ENCODE results near the gene RBM28. TPM values are rescaled to one million over a fixed set of nuclear protein-coding genes. Genes with fewer than 3 reads are reported as not detected.

The RBM28 gene
- total and polyA plus RNA-seq, 10 donors = 11.0 to 45.8 (median 29.5) TPM

- Histone ChIP-seq H3K9me3 (no peaks in the 10 kb centered on the region), H3K4me3 (no peak overlapping the region), H3K27me3 (replicated peaks in 1 of 7) (no peaks in the 10 kb centered on the region), H3K4me1 (no peaks in the 10 kb centered on the region), H3K27ac (no peak overlapping the region), H3K36me3 (no peaks in the 10 kb centered on the region)
- intact Hi-C loops (cut with DNase I; ENCODE audit: low total_unique reads) = no loop called here
- WGBS, 5 donors = 72 to 88% (median 83%) methylated on average over 2 of the region's 2 CpGs
- TF ChIP-seq, protein P1, sequence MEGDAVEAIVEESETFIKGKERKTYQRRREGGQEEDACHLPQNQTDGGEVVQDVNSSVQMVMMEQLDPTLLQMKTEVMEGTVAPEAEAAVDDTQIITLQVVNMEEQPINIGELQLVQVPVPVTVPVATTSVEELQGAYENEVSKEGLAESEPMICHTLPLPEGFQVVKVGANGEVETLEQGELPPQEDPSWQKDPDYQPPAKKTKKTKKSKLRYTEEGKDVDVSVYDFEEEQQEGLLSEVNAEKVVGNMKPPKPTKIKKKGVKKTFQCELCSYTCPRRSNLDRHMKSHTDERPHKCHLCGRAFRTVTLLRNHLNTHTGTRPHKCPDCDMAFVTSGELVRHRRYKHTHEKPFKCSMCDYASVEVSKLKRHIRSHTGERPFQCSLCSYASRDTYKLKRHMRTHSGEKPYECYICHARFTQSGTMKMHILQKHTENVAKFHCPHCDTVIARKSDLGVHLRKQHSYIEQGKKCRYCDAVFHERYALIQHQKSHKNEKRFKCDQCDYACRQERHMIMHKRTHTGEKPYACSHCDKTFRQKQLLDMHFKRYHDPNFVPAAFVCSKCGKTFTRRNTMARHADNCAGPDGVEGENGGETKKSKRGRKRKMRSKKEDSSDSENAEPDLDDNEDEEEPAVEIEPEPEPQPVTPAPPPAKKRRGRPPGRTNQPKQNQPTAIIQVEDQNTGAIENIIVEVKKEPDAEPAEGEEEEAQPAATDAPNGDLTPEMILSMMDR (IDR thresholded peaks at IDR 0.05 in 8 of 11, conservative IDR thresholded peaks at IDR 0.05 in 3 of 11) = no peak
- TF ChIP-seq POLR2A (IDR thresholded peaks at IDR 0.05) = no peak
- no peak for TF ChIP-seq POLR2AphosphoS5 (IDR thresholded peaks at IDR 0.05)
- DNase-seq = no peak
Measured at GRCh38 chr7:128373606-128374005, 29.9 kb upstream of the RBM28 start.

GRCh38 chr7:128370491-128370890, 26.8 kb upstream of the RBM28 start:
- DNase-seq = no peak
- no peaks in the 10 kb centered on the region for H3K9me3 ChIP-seq
- TF ChIP-seq POLR2AphosphoS5 (IDR thresholded peaks at IDR 0.05) = no peak
- H3K27me3 ChIP-seq (replicated peaks in 1 of 7) = peaks cover 0 to 12% (median 0%) of the 10 kb centered on the region in 7 donors
- H3K27ac ChIP-seq = no peak overlapping the region
- 90 to 97% (median 93%) methylated on average over 4 of the region's 4 CpGs for WGBS, 5 donors
- H3K4me1 ChIP-seq = peaks cover 0 to 9% (median 0%) of the 10 kb centered on the region in 6 donors
- no peak overlapping the region for H3K4me3 ChIP-seq
- no peaks in the 10 kb centered on the region for H3K36me3 ChIP-seq
- intact Hi-C loops (cut with DNase I; ENCODE audit: low total_unique reads) = no loop called here

DNA sequence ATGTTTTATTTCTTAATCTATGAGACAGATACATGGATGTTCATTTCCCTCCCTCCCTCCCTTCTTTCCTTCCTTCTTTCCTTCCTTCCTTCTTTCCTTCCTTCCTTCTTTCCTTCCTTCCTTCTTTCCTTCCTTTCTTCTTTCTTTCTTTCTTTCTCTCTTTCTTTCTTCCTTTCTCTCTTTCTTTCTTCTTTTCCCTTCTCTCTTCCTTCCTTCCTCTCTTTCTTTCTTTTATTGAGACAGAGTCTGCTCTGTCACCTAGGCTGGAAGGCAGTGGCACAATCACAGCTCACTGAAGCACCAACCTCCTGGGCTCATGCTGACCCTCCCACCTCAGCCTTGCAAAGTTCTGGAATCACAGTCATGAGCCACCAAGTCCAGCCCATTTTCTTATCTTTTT, 23.3 kb upstream of the RBM28 start:
- H3K4me3 ChIP-seq = no peak overlapping the region
- intact Hi-C loops (cut with DNase I; ENCODE audit: low total_unique reads) = no loop called here

DNA sequence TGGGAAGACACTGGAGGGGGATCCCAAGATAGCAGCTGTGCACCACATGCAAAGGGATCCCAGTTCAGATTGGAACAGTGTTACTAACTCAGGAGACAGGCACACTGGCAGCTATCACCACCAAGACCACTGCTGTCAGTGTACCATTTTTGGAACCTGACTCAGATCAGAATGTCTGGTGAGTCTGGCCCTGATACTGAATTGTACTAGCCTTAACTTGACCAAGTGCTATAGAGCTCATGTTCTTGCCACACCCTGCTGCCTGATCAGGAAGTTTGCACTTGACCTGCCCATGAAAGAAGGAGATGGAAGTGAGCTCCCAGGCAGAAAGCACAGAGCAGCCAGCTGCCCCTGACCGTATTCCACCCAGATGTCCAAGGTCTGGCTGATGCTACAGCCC, 22.6 kb upstream of the RBM28 start:
- no peaks in the 10 kb centered on the region for H3K36me3 ChIP-seq
- no peaks in the 10 kb centered on the region for H3K9me3 ChIP-seq
- DNase-seq = no peak
- peaks cover 0 to 53% (median 13%) of the 10 kb centered on the region in 7 donors for H3K27me3 ChIP-seq (replicated peaks in 1 of 7)
- H3K4me1 ChIP-seq = peaks cover 0 to 19% (median 8%) of the 10 kb centered on the region in 6 donors
- intact Hi-C loops (cut with DNase I; ENCODE audit: low total_unique reads) = no loop called here
- H3K27ac ChIP-seq = no peak overlapping the region
- TF ChIP-seq, protein P1 (IDR thresholded peaks at IDR 0.05 in 8 of 11, conservative IDR thresholded peaks at IDR 0.05 in 3 of 11) = no peak
- TF ChIP-seq POLR2AphosphoS5 (IDR thresholded peaks at IDR 0.05) (no peak), POLR2A (IDR thresholded peaks at IDR 0.05) (no peak)
- 18 to 63% (median 36%) methylated on average over 1 of the region's 1 CpG for WGBS, 5 donors
- no peak overlapping the region for H3K4me3 ChIP-seq

More for the DNA sequence above, 23.3 kb upstream of the RBM28 start:
- H3K9me3 ChIP-seq = no peaks in the 10 kb centered on the region
- DNase-seq = no peak
- peaks cover 0 to 46% (median 6%) of the 10 kb centered on the region in 7 donors for H3K27me3 ChIP-seq (replicated peaks in 1 of 7)
- TF ChIP-seq POLR2A (IDR thresholded peaks at IDR 0.05) (no peak), POLR2AphosphoS5 (IDR thresholded peaks at IDR 0.05) (no peak)
- TF ChIP-seq, protein P1 (IDR thresholded peaks at IDR 0.05 in 8 of 11, conservative IDR thresholded peaks at IDR 0.05 in 3 of 11) = no peak
- no peak overlapping the region for H3K27ac ChIP-seq
- H3K36me3 ChIP-seq = no peaks in the 10 kb centered on the region
- H3K4me1 ChIP-seq = peaks cover 0 to 13% (median 3%) of the 10 kb centered on the region in 6 donors

- Histone ChIP-seq H3K9me3 (no peaks in the 10 kb centered on the region), H3K27ac (no peak overlapping the region), H3K4me3 (no peak overlapping the region), H3K27me3 (replicated peaks in 1 of 7) (peaks cover 0 to 61% (median 15%) of the 10 kb centered on the region in 7 donors), H3K36me3 (no peaks in the 10 kb centered on the region), H3K4me1 (peaks cover 3 to 28% (median 15%) of the 10 kb centered on the region in 6 donors)
- no peak for TF ChIP-seq POLR2AphosphoS5 (IDR thresholded peaks at IDR 0.05)
- TF ChIP-seq, protein P1 (IDR thresholded peaks at IDR 0.05 in 8 of 11, conservative IDR thresholded peaks at IDR 0.05 in 3 of 11) = no peak
- no peak for TF ChIP-seq POLR2A (IDR thresholded peaks at IDR 0.05)
- WGBS, 5 donors = 86 to 94% (median 89%) methylated on average over 2 of the region's 2 CpGs
- intact Hi-C loops (cut with DNase I; ENCODE audit: low total_unique reads) = no loop called here
- no peak for DNase-seq
Measured at GRCh38 chr7:128365432-128365831, 21.7 kb upstream of the RBM28 start.
